H1 (cell line): ENCODE data around the gene GABRG2. TPM values are rescaled to one million over a fixed set of nuclear protein-coding genes. Genes with fewer than 3 reads are reported as not detected.

Experiments
- CTCF ChIA-PET: fragments of 300-600 bp; sonication (Branson Sonifier 250); formaldehyde crosslinking; loops from one replicate; lab custom pipeline; 2021; ENCODE audit not compliant: partially characterized antibody; lab: Charles Lee
- POLR2A ChIA-PET: fragments of 300-600 bp; sonication (Branson Sonifier 250); formaldehyde crosslinking; loops from one replicate; lab custom pipeline; 2021; ENCODE audit warnings: inconsistent platforms; ENCODE audit not compliant: partially characterized antibody; lab: Charles Lee
- DNase-seq, 2 experiments: peaks; one replicate each; pipeline versions ENCODE4 v3.0.0 to v3.0.0-alpha.2; 2010 to 2022; ENCODE audit warnings: low spot score in 2 of 2, low read depth in 1 of 2, mixed read lengths in 1 of 2
- FAIRE-seq: peaks from 2 replicates; lab custom pipeline; 2011; peaks lifted over from hg19 to GRCh38; lab: Jason Lieb, UNC
- H2AFZ ChIP-seq: 2 replicates; pipeline ENCODE4 v1.8.1; 2012; ENCODE audit warnings: low read length, inconsistent platforms
- H2AK5ac ChIP-seq: 2 replicates; pipeline ENCODE4 v1.6.1; 2013; ENCODE audit warnings: low read depth, low read length
- H2BK120ac ChIP-seq: replicated peaks from 2 replicates; pipeline ENCODE3; 2013; ENCODE audit warnings: low read depth, low read length, inconsistent platforms
- H2BK12ac ChIP-seq: 2 replicates; pipeline ENCODE4 v1.6.1; 2013; ENCODE audit warnings: low read depth, low read length
- H2BK15ac ChIP-seq: 2 replicates; pipeline ENCODE4 v1.6.1; 2013; ENCODE audit warnings: low read length
- H2BK20ac ChIP-seq: 2 replicates; pipeline ENCODE4 v1.6.1; 2013; ENCODE audit warnings: low read length
- H2BK5ac ChIP-seq: 2 replicates; pipeline ENCODE4 v1.6.1; 2013; ENCODE audit warnings: low read depth, low read length
- H3K14ac ChIP-seq: 2 replicates; pipeline ENCODE4 v1.6.1; 2013; ENCODE audit warnings: inconsistent platforms; ENCODE audit not compliant: insufficient read length
- H3K18ac ChIP-seq: 2 replicates; pipeline ENCODE4 v1.6.1; 2013; ENCODE audit warnings: low read length; ENCODE audit errors: extremely low read depth
- H3K23ac ChIP-seq: 2 replicates; pipeline ENCODE4 v1.6.1; 2013; ENCODE audit warnings: inconsistent platforms; ENCODE audit not compliant: insufficient read length
- H3K23me2 ChIP-seq: 2 replicates; pipeline ENCODE4 v1.6.1; 2013; ENCODE audit warnings: low read depth, low read length
- H3K27ac ChIP-seq: 2 replicates; pipeline ENCODE4 v1.6.1; 2011; ENCODE audit warnings: low read depth, low read length, inconsistent platforms
- H3K27me3 ChIP-seq, 4 experiments: replicated peaks in 1 of 4; 1 replicate in 1 of 4; 2 replicates in 3 of 4; pipeline versions ENCODE4 v1.6.1 to v1.8.1; 2011 to 2013; ENCODE audit warnings: low read length in 3 of 4, mild to moderate bottlenecking in 3 of 4, inconsistent platforms in 2 of 4, mixed read lengths in 2 of 4, moderate library complexity in 1 of 4; ENCODE audit not compliant: control insufficient read depth in 3 of 4, insufficient read depth in 3 of 4; ENCODE audit errors: extremely low read depth in 1 of 4
- H3K36me3 ChIP-seq, 4 experiments: 2 replicates each; pipeline versions ENCODE4 v1.6.1 to v1.8.1; 2011 to 2013; ENCODE audit warnings: mild to moderate bottlenecking in 4 of 4, low read length in 3 of 4, moderate library complexity in 2 of 4, control low read depth in 1 of 4, inconsistent platforms in 1 of 4; ENCODE audit not compliant: insufficient read depth in 4 of 4, control insufficient read depth in 2 of 4
- H3K4ac ChIP-seq: replicated peaks from 2 replicates; pipeline ENCODE3; 2013; ENCODE audit warnings: low read length, low read depth, mixed read lengths, inconsistent platforms; ENCODE audit not compliant: insufficient read length
- H3K4me1 ChIP-seq, 4 experiments: replicated peaks in 1 of 4; 1 replicate in 1 of 4; 2 replicates in 3 of 4; pipeline versions ENCODE4 v1.6.1 to v1.8.1; 2011 to 2013; ENCODE audit warnings: low read length in 3 of 4, inconsistent platforms in 2 of 4, mixed read lengths in 1 of 4; ENCODE audit not compliant: insufficient read depth in 4 of 4, control insufficient read depth in 3 of 4
- H3K4me2 ChIP-seq, 2 experiments: 2 replicates each; pipeline versions ENCODE4 v1.6.1 to v1.8.1; 2011 to 2013; ENCODE audit warnings: low read depth in 2 of 2, low read length in 2 of 2, control low read depth in 1 of 2, inconsistent platforms in 1 of 2, mild to moderate bottlenecking in 1 of 2; ENCODE audit not compliant: insufficient read depth in 1 of 2
- H3K4me3 ChIP-seq, 4 experiments: fragments of 200-600, 300-600 bp in 1 of 4; sonication (generic), shearing (Covaris generic), sonication (Bioruptor Twin) in 1 of 4; 2 replicates each; pipeline versions ENCODE4 v1.5.1 to v1.8.1; 2011 to 2016; ENCODE audit warnings: low read length in 4 of 4, low read depth in 3 of 4, control low read depth in 2 of 4, inconsistent platforms in 2 of 4, mild to moderate bottlenecking in 2 of 4, mixed read lengths in 1 of 4, moderate library complexity in 1 of 4; ENCODE audit not compliant: insufficient read depth in 2 of 4; ENCODE audit errors: extremely low read depth in 1 of 4
- H3K56ac ChIP-seq: replicated peaks from 2 replicates; pipeline ENCODE3; 2013; ENCODE audit warnings: low read depth, mild to moderate bottlenecking, mixed read lengths, low read length, inconsistent platforms; ENCODE audit not compliant: insufficient read length
- H3K79me1 ChIP-seq: 2 replicates; pipeline ENCODE4 v1.6.1; 2013; ENCODE audit warnings: low read depth, low read length, control low read depth
- H3K79me2 ChIP-seq, 2 experiments: 2 replicates each; pipeline versions ENCODE4 v1.6.1 to v1.8.1; 2012 to 2013; ENCODE audit warnings: low read length in 2 of 2, mild to moderate bottlenecking in 2 of 2, inconsistent platforms in 1 of 2; ENCODE audit not compliant: insufficient read depth in 2 of 2, control insufficient read depth in 1 of 2
- H3K9ac ChIP-seq, 4 experiments: replicated peaks in 1 of 4; 1 replicate in 1 of 4; 2 replicates in 3 of 4; pipeline versions ENCODE4 v1.6.1 to v1.8.1; 2011 to 2013; ENCODE audit warnings: low read depth in 3 of 4, low read length in 3 of 4, control low read depth in 2 of 4, mild to moderate bottlenecking in 2 of 4, moderate library complexity in 2 of 4, inconsistent platforms in 1 of 4; ENCODE audit errors: extremely low read depth in 1 of 4
- H3K9me3 ChIP-seq, 2 experiments: 2 replicates each; pipeline versions ENCODE4 v1.6.1 to v1.8.1; 2012 to 2013; ENCODE audit warnings: mild to moderate bottlenecking in 2 of 2, moderate library complexity in 2 of 2, control low read depth in 1 of 2, inconsistent platforms in 1 of 2, low read depth in 1 of 2, low read length in 1 of 2, mixed read lengths in 1 of 2; ENCODE audit not compliant: insufficient read depth in 2 of 2
- H4K20me1 ChIP-seq, 2 experiments: replicated peaks in 1 of 2; 2 replicates each; pipeline versions ENCODE3 to v1.8.1; 2011 to 2013; ENCODE audit warnings: inconsistent platforms in 2 of 2, low read length in 2 of 2, mild to moderate bottlenecking in 1 of 2; ENCODE audit not compliant: insufficient read depth in 2 of 2, control insufficient read depth in 1 of 2
- H4K5ac ChIP-seq: 2 replicates; pipeline ENCODE4 v1.6.1; 2013; ENCODE audit warnings: low read length, low read depth, mixed read lengths, inconsistent platforms; ENCODE audit not compliant: insufficient read length
- H4K8ac ChIP-seq: 2 replicates; pipeline ENCODE4 v1.8.0; 2013; ENCODE audit warnings: mild to moderate bottlenecking, moderate library complexity, low read length, inconsistent platforms; ENCODE audit not compliant: insufficient read depth; ENCODE audit errors: extremely low read depth
- H4K91ac ChIP-seq: replicated peaks from 2 replicates; pipeline ENCODE3; 2013; ENCODE audit warnings: low read length, mixed read lengths, inconsistent platforms; ENCODE audit not compliant: insufficient read length
- SIX5 ChIP-seq: IDR thresholded peaks from 2 replicates; pipeline ENCODE4 v1.6.1; 2011; ENCODE audit warnings: mild to moderate bottlenecking, low read depth, low read length
- WGBS, 2 experiments: shearing (Covaris generic) in 1 of 2; methylation state at CpG; one replicate each; pipeline versions ENCODE4 v1.1.6 to v1.1.7; 2013 to 2015; ENCODE audit warnings: low lambda C conversion rate in 2 of 2, mixed read lengths in 2 of 2, inconsistent platforms in 1 of 2, low coverage in 1 of 2, missing lambda C conversion rate in 1 of 2; ENCODE audit not compliant: insufficient replicate concordance in 2 of 2, insufficient coverage in 1 of 2, insufficient read length in 1 of 2; ENCODE audit errors: extremely low coverage in 1 of 2, missing lambda C conversion rate in 1 of 2; 5-methylcytosine and 5-hydroxymethylcytosine counted together
- polyA plus RNA-seq, 7 experiments: library from polyadenylated mRNA; depleted of rRNA in 3 of 7; stranded (reverse) in 5 of 7; unstranded in 2 of 7; fragments of >200 nt in 5 of 7; fragments of 200-250 nt in 2 of 7; gene quantifications; 1 replicate in 5 of 7; 2 replicates in 1 of 7; 4 replicates in 1 of 7; pipeline versions ENCODE4 v1.2.1 to v1.2.3, GENCODE V29; 2011 to 2013; ENCODE audit warnings: missing spikeins in 2 of 7, mixed read lengths in 2 of 7
- total RNA-seq: library from RNA; stranded (reverse); fragmentation: NEBNext Ultra II Directional; extraction: Animal tissue kit (Norgen Biotek cat#: 25700); gene quantifications from 2 replicates; pipeline ENCODE4 v1.2.1, GENCODE V29; 2021

Gene GABRG2
- total and polyA plus RNA-seq, 2 of the 8 experiments (the other 6 are each of a cell fraction or from before 2014, with no cell fraction given) = 2.0 to 2.8 TPM

- H4K20me1 ChIP-seq = no peaks in the 10 kb centered on the region
- no peak overlapping the region for H2BK12ac ChIP-seq
- no peak overlapping the region for H3K56ac ChIP-seq
- no peak overlapping the region for H3K23ac ChIP-seq
- no peak overlapping the region for H4K5ac ChIP-seq
- no peaks in the 10 kb centered on the region for H3K36me3 ChIP-seq
- no peak overlapping the region for H2BK15ac ChIP-seq
- H3K23me2 ChIP-seq = no peaks in the 10 kb centered on the region; the same call in 1 of the 2 replicates
- H3K9me3 ChIP-seq = no peaks in the 10 kb centered on the region
- H3K4ac ChIP-seq = no peak overlapping the region
- no peak overlapping the region for H2AFZ ChIP-seq
- no peak overlapping the region for H3K4me2 ChIP-seq
- H4K8ac ChIP-seq = no peak overlapping the region
- ChIA-PET POLR2A (no interaction called here), CTCF (interaction anchor here (0.6 to 1.0 kb wide), 3 partner anchors 30 to 1143 kb away, joined by 3 to 6 read pairs (median 5); no protein-coding TSS in a partner anchor)
- no peak overlapping the region for H3K14ac ChIP-seq
- no peak overlapping the region for H4K91ac ChIP-seq
- H2BK5ac ChIP-seq = no peak overlapping the region
- no peak overlapping the region for H3K27ac ChIP-seq
- WGBS, 2 experiments = 100% methylated on average over 1 of the region's 1 CpG; no CpG with 5 or more reads in 1 of the 2 experiments
- no peak overlapping the region for H3K9ac ChIP-seq
- no peak overlapping the region for H2BK20ac ChIP-seq
- no peak overlapping the region for H3K4me3 ChIP-seq
- no peak overlapping the region for H3K18ac ChIP-seq
- no peak overlapping the region for H2AK5ac ChIP-seq
- no peaks in the 10 kb centered on the region for H3K79me2 ChIP-seq
- no peaks in the 10 kb centered on the region for H3K4me1 ChIP-seq
- no peak for FAIRE-seq
- no peak overlapping the region for H2BK120ac ChIP-seq
- no peak for DNase-seq
- H3K79me1 ChIP-seq = no peaks in the 10 kb centered on the region
- H3K27me3 ChIP-seq = no peaks in the 10 kb centered on the region
- no peak for TF ChIP-seq SIX5
These were observed 134.8 kb downstream of the GABRG2 start for GRCh38 chr5:162202285-162202880.
